Trophoblast cell (in vitro differentiated cells and primary cell): ENCODE data around the gene FSD2.
A peak's percentile ranks its signal among the peaks of the same experiment; 100 is the strongest.

Source experiments
- DNase-seq, 2 donors: peaks; one replicate each; pipeline ENCODE4 v3.0.0-alpha.2; 2016
- H2AFZ ChIP-seq: 2 replicates; pipeline ENCODE4 v1.6.1; 2013; ENCODE audit warnings: low read length, moderate library complexity, mild to moderate bottlenecking; ENCODE audit not compliant: insufficient read depth, poor library complexity
- H2AK5ac ChIP-seq: 2 replicates; pipeline ENCODE4 v1.6.1; 2013; ENCODE audit warnings: mild to moderate bottlenecking, low read length
- H2BK120ac ChIP-seq: 2 replicates; pipeline ENCODE4 v1.6.1; 2013; ENCODE audit warnings: low read length, mild to moderate bottlenecking, moderate library complexity; ENCODE audit not compliant: insufficient read depth, poor library complexity
- H2BK12ac ChIP-seq: 2 replicates; pipeline ENCODE4 v1.6.1; 2013; ENCODE audit warnings: mild to moderate bottlenecking, low read length, moderate library complexity
- H2BK5ac ChIP-seq: 2 replicates; pipeline ENCODE4 v1.6.1; 2013; ENCODE audit warnings: low read length, low read depth, moderate library complexity, mild to moderate bottlenecking; ENCODE audit not compliant: poor library complexity
- H3K14ac ChIP-seq: 2 replicates; pipeline ENCODE4 v1.6.1; 2013; ENCODE audit warnings: mild to moderate bottlenecking, low read length
- H3K18ac ChIP-seq: 2 replicates; pipeline ENCODE4 v1.6.1; 2013; ENCODE audit warnings: mild to moderate bottlenecking, low read length
- H3K23ac ChIP-seq: 2 replicates; pipeline ENCODE4 v1.6.1; 2013; ENCODE audit warnings: low read length
- H3K27ac ChIP-seq: 2 replicates; pipeline ENCODE4 v1.5.1; 2013; ENCODE audit warnings: low read depth, mild to moderate bottlenecking, inconsistent platforms, low read length, moderate library complexity
- H3K27me3 ChIP-seq: 2 replicates; pipeline ENCODE4 v1.6.1; 2013; ENCODE audit warnings: inconsistent platforms, mild to moderate bottlenecking, low read length, moderate library complexity; ENCODE audit not compliant: insufficient read depth
- H3K36me3 ChIP-seq, 2 experiments: 1 replicate in 1 of 2; 2 replicates in 1 of 2; pipeline ENCODE4 v1.6.1; 2013; ENCODE audit warnings: low read length in 2 of 2, mild to moderate bottlenecking in 2 of 2, moderate library complexity in 1 of 2; ENCODE audit not compliant: insufficient read depth in 2 of 2, control insufficient read depth in 1 of 2
- H3K4ac ChIP-seq: 2 replicates; pipeline ENCODE4 v1.6.1; 2013; ENCODE audit warnings: low read depth, mild to moderate bottlenecking, low read length, moderate library complexity
- H3K4me1 ChIP-seq, 2 experiments: 1 replicate in 1 of 2; 2 replicates in 1 of 2; pipeline ENCODE4 v1.6.1; 2013; ENCODE audit warnings: low read length in 2 of 2, mild to moderate bottlenecking in 2 of 2, moderate library complexity in 1 of 2; ENCODE audit not compliant: insufficient read depth in 2 of 2, control insufficient read depth in 1 of 2
- H3K4me2 ChIP-seq: 2 replicates; pipeline ENCODE4 v1.6.1; 2013; ENCODE audit warnings: inconsistent platforms, mild to moderate bottlenecking, low read length, moderate library complexity
- H3K4me3 ChIP-seq: 2 replicates; pipeline ENCODE4 v1.5.1; 2013; ENCODE audit warnings: mild to moderate bottlenecking, low read depth, low read length, inconsistent platforms
- H3K79me1 ChIP-seq: one replicate; pipeline ENCODE4 v1.6.1; 2013; ENCODE audit warnings: low read length
- H3K79me2 ChIP-seq: 2 replicates; pipeline ENCODE4 v1.6.1; 2013; ENCODE audit warnings: low read length, mild to moderate bottlenecking; ENCODE audit not compliant: control insufficient read depth, insufficient read depth, poor library complexity
- H3K9ac ChIP-seq: 2 replicates; pipeline ENCODE4 v1.6.1; 2013; ENCODE audit warnings: mild to moderate bottlenecking, low read length
- H3K9me3 ChIP-seq: 2 replicates; pipeline ENCODE4 v1.6.1; 2013; ENCODE audit warnings: low read depth, mild to moderate bottlenecking, control low read depth, inconsistent platforms, low read length; ENCODE audit not compliant: insufficient read depth
- H4K12ac ChIP-seq: 2 replicates; pipeline ENCODE4 v1.6.1; 2013; ENCODE audit warnings: low read depth, mild to moderate bottlenecking, low read length, moderate library complexity
- H4K8ac ChIP-seq: 2 replicates; pipeline ENCODE4 v1.6.1; 2013; ENCODE audit warnings: low read depth, mild to moderate bottlenecking, low read length, moderate library complexity
- H4K91ac ChIP-seq: one replicate; pipeline ENCODE4 v1.6.1; 2013; ENCODE audit warnings: low read depth, mild to moderate bottlenecking, low read length, moderate library complexity
- WGBS: extraction: QIAGEN DNeasy Blood & Tissue Kit; methylation state at CpG from one replicate; pipeline ENCODE4 v1.1.7; 2013; ENCODE audit warnings: missing lambda C conversion rate; ENCODE audit not compliant: insufficient read length, insufficient coverage; ENCODE audit errors: extremely low coverage; 5-methylcytosine and 5-hydroxymethylcytosine counted together

FSD2 gene

DNA sequence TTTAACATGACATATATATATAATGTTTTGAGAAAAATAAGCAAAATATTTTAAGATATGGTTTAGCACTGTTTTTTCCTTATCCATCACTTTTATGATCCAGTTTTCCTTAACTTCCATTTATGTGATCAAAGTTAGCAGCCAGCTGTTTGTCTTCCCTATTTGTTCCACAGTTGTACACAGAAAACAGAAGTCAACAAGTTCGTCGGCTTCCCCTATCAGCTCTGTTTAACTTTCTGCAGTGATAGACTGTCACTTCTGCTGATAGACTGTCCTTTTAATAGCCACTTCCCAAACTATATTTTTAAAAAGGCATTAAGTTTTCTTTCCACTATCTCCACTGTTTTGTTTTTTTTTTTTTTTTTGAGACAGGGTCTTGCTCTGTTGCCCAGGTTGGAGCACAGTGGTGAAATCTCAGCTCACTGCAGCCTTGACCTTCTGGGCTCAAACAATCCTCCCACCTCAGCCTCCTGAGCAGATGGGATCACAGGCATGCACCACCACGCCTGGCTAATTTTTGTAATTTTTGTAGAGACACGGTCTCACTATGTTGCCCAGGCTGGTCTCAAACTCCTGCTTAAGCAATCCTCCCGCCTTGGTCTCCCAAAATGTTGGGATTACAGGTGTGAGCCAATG lies 7.2 kb downstream of the FSD2 start:
- Histone ChIP-seq H3K79me1 (no peaks in the 10 kb centered on the region), H2AFZ (no peak overlapping the region), H3K9ac (no peak overlapping the region), H3K23ac (no peak overlapping the region), H4K12ac (no peak overlapping the region), H3K36me3 (no peaks in the 10 kb centered on the region), H3K18ac (no peak overlapping the region), H3K4me2 (no peak overlapping the region), H4K8ac (no peak overlapping the region), H3K4me3 (no peak overlapping the region), H3K27me3 (no peaks in the 10 kb centered on the region), H2BK5ac (no peak overlapping the region), H3K79me2 (no peaks in the 10 kb centered on the region), H2BK12ac (no peak overlapping the region), H3K4me1 (no peaks in the 10 kb centered on the region), H2AK5ac (no peak overlapping the region), H3K9me3 (no peaks in the 10 kb centered on the region), H2BK120ac (no peak overlapping the region), H3K4ac (no peak overlapping the region), H3K14ac (no peak overlapping the region), H3K27ac (no peak overlapping the region), H4K91ac (no peak overlapping the region)
- peak in 1 of 2 donors; percentile 38 for DNase-seq
- WGBS, result no CpG with 5 or more reads among the region's 5 CpGs

DNA sequence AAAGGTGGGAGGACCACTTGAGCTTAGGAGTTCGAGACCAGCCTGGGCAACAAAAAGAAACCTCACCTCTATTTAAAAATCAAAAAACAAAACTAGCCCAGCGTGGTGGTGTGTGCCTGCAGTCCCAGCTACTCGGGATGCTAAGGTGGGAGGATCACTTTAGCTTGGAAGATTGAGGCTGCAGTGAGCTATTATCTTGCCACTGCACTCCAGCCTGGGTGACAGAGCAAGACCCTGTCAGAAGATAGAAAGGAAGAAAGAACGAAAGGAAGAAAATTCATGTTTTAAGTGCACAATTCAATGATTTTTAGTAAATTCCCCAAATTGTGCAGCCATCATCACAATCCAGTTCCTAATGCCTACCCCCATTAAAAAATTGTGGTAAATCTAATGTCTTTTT lies 7.8 kb downstream of the FSD2 start:
- Histone ChIP-seq H4K8ac (no peak overlapping the region), H3K14ac (no peak overlapping the region), H3K4ac (no peak overlapping the region), H3K23ac (no peak overlapping the region), H3K79me2 (no peaks in the 10 kb centered on the region), H3K79me1 (no peaks in the 10 kb centered on the region), H2BK120ac (no peak overlapping the region), H4K91ac (no peak overlapping the region), H3K9ac (no peak overlapping the region), H2AFZ (no peak overlapping the region), H2AK5ac (no peak overlapping the region), H3K9me3 (no peaks in the 10 kb centered on the region), H2BK12ac (no peak overlapping the region), H3K27me3 (no peaks in the 10 kb centered on the region), H3K4me3 (no peak overlapping the region), H3K4me2 (no peak overlapping the region), H4K12ac (no peak overlapping the region), H3K18ac (no peak overlapping the region), H3K4me1 (no peaks in the 10 kb centered on the region), H2BK5ac (no peak overlapping the region), H3K36me3 (no peaks in the 10 kb centered on the region), H3K27ac (no peak overlapping the region)
- DNase-seq, result no peak
- WGBS, result no CpG with 5 or more reads among the region's 4 CpGs

DNA sequence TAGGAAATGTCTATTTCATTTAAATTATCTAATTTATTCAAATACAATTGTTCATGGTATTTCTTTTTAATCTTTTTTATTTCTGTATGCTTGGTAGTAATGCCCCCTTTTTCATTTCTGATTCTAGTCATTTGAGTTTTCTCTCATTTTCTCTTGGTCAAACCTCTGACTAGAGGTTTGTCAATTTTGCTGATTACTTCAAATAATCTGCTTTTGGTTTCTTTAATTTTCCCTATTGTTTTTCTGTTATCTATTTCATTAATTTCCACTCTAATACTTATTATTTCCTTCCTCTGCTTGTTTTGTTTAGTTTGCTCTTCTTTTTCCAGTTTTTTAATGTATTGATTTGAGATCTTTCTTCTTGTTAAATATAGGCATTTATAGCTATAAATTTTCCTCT lies 12.1 kb downstream of the FSD2 start:
- Histone ChIP-seq H3K4me3 (no peak overlapping the region), H3K27me3 (no peaks in the 10 kb centered on the region), H4K12ac (no peak overlapping the region), H3K4me2 (no peak overlapping the region), H4K91ac (no peak overlapping the region), H3K79me1 (no peaks in the 10 kb centered on the region), H3K23ac (no peak overlapping the region), H2BK5ac (no peak overlapping the region), H2BK12ac (no peak overlapping the region), H3K14ac (no peak overlapping the region), H3K36me3 (no peaks in the 10 kb centered on the region), H3K4me1 (no peaks in the 10 kb centered on the region), H3K9ac (no peak overlapping the region), H3K9me3 (no peaks in the 10 kb centered on the region), H3K79me2 (no peaks in the 10 kb centered on the region), H2AFZ (no peak overlapping the region), H2BK120ac (no peak overlapping the region), H3K4ac (no peak overlapping the region), H3K27ac (no peak overlapping the region), H4K8ac (no peak overlapping the region), H2AK5ac (no peak overlapping the region), H3K18ac (no peak overlapping the region)
- DNase-seq, result no peak

DNA sequence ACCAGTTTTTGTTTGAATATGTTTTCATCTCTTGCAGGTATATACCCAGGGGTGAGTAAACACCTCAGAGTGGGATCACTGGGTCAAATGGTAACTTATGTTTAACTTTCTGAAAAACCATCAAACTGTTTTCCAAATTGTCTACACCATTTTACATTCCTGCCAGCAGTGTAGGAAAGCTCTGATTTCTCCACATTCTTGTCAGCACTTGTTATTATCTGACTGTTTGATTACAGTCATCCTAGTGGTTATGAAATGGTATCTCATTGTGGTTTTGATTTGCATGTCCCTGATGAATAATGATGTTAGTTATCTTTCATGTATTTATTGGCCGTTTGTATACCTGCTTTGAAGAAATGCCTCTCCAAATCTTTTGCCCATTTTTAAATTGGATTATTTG lies 13.8 kb downstream of the FSD2 start:
- DNase-seq, result peak in 1 of 2 donors; percentile 18
- no peaks in the 10 kb centered on the region for H3K79me1 ChIP-seq
- no peaks in the 10 kb centered on the region for H3K27me3 ChIP-seq
- H2BK5ac ChIP-seq, result no peak overlapping the region
- H3K79me2 ChIP-seq, result no peaks in the 10 kb centered on the region
- no peak overlapping the region for H2AK5ac ChIP-seq
- no peaks in the 10 kb centered on the region for H3K4me1 ChIP-seq
- no peak overlapping the region for H3K4ac ChIP-seq
- WGBS, result no CpG with 5 or more reads among the region's 1 CpG
- H3K9me3 ChIP-seq, result no peaks in the 10 kb centered on the region
- no peak overlapping the region for H3K27ac ChIP-seq
- no peak overlapping the region for H2BK120ac ChIP-seq
- H2AFZ ChIP-seq, result no peak overlapping the region
- no peak overlapping the region for H4K8ac ChIP-seq
- no peak overlapping the region for H3K14ac ChIP-seq
- H3K9ac ChIP-seq, result no peak overlapping the region
- no peak overlapping the region for H3K4me2 ChIP-seq
- no peak overlapping the region for H4K91ac ChIP-seq
- no peaks in the 10 kb centered on the region for H3K36me3 ChIP-seq
- no peak overlapping the region for H2BK12ac ChIP-seq
- no peak overlapping the region for H3K4me3 ChIP-seq
- H3K18ac ChIP-seq, result no peak overlapping the region
- no peak overlapping the region for H4K12ac ChIP-seq
- H3K23ac ChIP-seq, result no peak overlapping the region
